Transverse colon (tissue), 4 donors: ENCODE data around the gene SYCE3.

Experiments used
- POLR2AphosphoS5 ChIP-seq, 3 donors: sonication (generic); formaldehyde crosslinking; IDR thresholded peaks; one replicate each; pipeline ENCODE4 v1.6.1; 2016; ENCODE audit warnings: antibody characterized with exemption in 3 of 3
- TF ChIP-seq, protein P1 (sequence below), 5 experiments: fragments of 200-600 bp in 3 of 5; fragments of 450-650 bp in 2 of 5; sonication (generic) in 3 of 5; IDR thresholded peaks; 1 replicate in 2 of 5; 2 replicates in 3 of 5; pipeline ENCODE4 v1.5.1; 2016 to 2017; ENCODE audit warnings: antibody characterized with exemption in 5 of 5, inconsistent platforms in 3 of 5, mild to moderate bottlenecking in 2 of 5, moderate library complexity in 1 of 5

DNA sequence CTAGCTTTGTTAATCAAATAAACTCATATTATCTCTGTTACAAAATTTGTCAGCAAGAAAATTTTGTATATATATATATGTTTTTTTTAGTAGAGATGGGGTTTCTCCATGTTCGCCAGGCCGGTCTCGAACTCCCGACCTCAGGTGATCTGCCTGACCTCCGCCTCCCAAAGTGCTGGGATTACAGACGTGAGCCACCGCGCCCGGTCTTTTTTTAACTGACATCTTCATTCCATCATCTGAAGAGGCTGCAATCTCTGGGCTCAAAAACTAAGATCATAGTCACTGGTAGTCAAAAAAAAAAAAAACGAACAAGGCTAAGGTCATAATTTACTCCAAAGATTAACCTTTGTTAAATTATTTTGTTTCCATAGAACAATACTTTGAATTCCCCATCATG, 22.3 kb downstream of the SYCE3 start:
- TF ChIP-seq, protein P1, sequence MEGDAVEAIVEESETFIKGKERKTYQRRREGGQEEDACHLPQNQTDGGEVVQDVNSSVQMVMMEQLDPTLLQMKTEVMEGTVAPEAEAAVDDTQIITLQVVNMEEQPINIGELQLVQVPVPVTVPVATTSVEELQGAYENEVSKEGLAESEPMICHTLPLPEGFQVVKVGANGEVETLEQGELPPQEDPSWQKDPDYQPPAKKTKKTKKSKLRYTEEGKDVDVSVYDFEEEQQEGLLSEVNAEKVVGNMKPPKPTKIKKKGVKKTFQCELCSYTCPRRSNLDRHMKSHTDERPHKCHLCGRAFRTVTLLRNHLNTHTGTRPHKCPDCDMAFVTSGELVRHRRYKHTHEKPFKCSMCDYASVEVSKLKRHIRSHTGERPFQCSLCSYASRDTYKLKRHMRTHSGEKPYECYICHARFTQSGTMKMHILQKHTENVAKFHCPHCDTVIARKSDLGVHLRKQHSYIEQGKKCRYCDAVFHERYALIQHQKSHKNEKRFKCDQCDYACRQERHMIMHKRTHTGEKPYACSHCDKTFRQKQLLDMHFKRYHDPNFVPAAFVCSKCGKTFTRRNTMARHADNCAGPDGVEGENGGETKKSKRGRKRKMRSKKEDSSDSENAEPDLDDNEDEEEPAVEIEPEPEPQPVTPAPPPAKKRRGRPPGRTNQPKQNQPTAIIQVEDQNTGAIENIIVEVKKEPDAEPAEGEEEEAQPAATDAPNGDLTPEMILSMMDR (IDR thresholded peaks at IDR 0.05) = no peak
- TF ChIP-seq POLR2AphosphoS5 (IDR thresholded peaks at IDR 0.05) = no peak
